GM12865 (cell line): ENCODE data around the gene SLFN13.

Experiments used
- DNase-seq: peaks from one replicate; pipeline ENCODE4 v3.0.0; 2010; ENCODE audit warnings: low read depth
- H3K4me3 ChIP-seq: 2 replicates; pipeline ENCODE4 v1.5.1; 2011; ENCODE audit warnings: mild to moderate bottlenecking, low read depth, low read length, control low read depth
- TF ChIP-seq, protein P1 (sequence below): IDR thresholded peaks from 2 replicates; pipeline ENCODE4 v1.5.1; 2011; ENCODE audit warnings: low read length, control low read depth, low read depth, inconsistent platforms; ENCODE audit not compliant: insufficient read depth; ENCODE audit errors: missing control alignments

The SLFN13 gene, protein sequence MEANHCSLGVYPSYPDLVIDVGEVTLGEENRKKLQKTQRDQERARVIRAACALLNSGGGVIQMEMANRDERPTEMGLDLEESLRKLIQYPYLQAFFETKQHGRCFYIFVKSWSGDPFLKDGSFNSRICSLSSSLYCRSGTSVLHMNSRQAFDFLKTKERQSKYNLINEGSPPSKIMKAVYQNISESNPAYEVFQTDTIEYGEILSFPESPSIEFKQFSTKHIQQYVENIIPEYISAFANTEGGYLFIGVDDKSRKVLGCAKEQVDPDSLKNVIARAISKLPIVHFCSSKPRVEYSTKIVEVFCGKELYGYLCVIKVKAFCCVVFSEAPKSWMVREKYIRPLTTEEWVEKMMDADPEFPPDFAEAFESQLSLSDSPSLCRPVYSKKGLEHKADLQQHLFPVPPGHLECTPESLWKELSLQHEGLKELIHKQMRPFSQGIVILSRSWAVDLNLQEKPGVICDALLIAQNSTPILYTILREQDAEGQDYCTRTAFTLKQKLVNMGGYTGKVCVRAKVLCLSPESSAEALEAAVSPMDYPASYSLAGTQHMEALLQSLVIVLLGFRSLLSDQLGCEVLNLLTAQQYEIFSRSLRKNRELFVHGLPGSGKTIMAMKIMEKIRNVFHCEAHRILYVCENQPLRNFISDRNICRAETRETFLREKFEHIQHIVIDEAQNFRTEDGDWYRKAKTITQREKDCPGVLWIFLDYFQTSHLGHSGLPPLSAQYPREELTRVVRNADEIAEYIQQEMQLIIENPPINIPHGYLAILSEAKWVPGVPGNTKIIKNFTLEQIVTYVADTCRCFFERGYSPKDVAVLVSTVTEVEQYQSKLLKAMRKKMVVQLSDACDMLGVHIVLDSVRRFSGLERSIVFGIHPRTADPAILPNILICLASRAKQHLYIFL

DNA sequence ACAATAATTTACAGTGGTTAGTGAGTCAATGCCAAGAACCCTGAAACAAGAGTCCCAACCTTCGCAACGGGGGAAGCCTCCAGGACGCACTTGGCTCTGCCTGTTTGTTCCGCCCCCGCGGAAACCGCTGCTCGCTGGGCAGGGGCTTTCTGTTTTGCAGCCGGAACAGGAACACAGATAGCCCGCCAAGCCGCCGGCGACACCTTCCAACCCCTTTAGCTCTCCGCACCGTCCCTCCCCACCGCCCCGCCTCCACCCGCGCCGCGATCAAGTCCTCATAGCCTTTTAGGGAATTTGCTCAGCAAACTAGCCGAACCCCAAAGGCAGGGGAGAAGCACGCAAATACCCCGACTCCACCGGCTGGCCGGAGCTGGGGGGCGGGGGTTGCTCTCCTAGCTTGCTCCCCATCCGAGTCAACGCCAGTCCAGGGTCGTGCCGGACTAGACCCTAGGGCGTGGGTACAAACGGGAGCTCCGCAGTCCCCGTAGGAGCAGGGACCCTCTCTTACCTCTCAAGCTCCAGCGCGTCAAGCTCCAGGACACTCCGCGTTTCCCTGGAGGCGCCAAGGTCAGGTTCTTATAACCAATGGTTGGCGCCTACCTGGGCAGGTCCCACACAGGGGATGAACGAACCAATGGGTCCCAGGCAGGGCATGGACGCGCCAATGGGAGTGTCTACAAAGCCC is at the start of gene SLFN13:
Gene SLFN13, minus strand, starts transcription at position 553 of the 685 bp plus-strand sequence. CDS start 3,086 bp downstream, outside the sequence.
- DNase-seq: peak; percentile 96
- H3K4me3 ChIP-seq: peak within 1 kb of the TSS; percentile 90
- TF ChIP-seq, protein P1, sequence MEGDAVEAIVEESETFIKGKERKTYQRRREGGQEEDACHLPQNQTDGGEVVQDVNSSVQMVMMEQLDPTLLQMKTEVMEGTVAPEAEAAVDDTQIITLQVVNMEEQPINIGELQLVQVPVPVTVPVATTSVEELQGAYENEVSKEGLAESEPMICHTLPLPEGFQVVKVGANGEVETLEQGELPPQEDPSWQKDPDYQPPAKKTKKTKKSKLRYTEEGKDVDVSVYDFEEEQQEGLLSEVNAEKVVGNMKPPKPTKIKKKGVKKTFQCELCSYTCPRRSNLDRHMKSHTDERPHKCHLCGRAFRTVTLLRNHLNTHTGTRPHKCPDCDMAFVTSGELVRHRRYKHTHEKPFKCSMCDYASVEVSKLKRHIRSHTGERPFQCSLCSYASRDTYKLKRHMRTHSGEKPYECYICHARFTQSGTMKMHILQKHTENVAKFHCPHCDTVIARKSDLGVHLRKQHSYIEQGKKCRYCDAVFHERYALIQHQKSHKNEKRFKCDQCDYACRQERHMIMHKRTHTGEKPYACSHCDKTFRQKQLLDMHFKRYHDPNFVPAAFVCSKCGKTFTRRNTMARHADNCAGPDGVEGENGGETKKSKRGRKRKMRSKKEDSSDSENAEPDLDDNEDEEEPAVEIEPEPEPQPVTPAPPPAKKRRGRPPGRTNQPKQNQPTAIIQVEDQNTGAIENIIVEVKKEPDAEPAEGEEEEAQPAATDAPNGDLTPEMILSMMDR: no peak

DNA sequence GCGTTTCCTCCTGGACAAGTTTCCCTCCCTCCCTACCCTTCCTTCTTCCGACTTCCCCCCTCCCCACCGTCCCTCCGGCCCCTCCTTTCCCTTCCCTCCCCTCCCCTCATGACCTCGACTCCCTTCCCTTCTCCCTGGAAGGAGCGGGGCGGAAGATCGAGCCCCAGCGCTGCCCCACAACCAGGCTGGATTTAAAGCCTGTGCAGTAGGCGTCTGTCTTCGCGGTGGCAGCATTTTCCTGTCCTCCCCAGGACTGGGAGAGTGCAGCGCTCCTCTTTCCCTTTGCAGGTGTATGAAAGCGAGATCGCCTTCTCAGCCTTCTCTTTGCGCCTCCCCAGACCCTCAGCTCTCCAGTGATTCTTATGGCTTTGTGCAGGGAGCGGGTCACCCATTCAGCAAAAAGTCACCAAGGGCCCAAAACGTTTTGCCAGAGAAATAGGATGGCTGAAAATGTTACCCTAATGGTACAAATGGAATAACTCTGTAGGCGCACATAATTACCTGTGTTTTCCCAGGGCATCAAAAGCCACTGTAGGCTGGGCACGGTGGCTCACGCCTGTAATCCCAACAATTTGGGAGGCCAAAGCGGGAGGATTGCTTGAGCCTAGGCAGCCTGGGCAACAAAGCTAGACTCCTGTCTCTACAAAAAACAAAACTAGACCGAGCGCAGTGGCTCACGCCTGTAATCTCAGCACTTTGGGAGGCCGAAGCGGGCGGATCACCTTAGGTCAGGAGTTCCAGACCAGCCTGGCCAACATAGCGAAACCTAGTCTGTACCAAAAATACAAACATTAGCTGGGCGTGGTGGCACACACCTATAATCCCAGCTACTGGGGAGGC is 48.1 kb upstream of the SLFN13 start:
- no peak overlapping the region for H3K4me3 ChIP-seq
- TF ChIP-seq, protein P1: no peak
- DNase-seq: no peak

DNA sequence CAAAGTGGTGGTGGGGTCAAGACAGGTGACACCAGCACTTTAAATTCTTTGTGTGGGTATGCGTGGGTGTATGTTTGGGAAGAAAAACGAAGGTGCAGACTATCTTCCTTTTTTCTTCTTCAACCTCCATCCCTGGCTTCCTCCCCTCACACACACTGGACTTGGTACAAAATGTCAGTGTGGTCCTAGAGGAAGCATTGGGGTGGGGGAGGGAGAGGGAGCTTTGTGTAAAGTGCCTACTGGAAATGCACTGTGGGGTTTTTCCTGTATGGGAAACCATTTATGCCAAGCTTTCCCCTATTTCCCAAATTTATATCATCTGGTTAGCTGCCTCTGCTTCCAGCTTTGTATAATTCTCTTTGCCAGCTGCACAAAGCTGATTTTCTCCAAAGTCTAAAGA is 44.5 kb upstream of the SLFN13 start:
- no peak for DNase-seq
- TF ChIP-seq, protein P1: no peak
- H3K4me3 ChIP-seq: no peak overlapping the region

DNA sequence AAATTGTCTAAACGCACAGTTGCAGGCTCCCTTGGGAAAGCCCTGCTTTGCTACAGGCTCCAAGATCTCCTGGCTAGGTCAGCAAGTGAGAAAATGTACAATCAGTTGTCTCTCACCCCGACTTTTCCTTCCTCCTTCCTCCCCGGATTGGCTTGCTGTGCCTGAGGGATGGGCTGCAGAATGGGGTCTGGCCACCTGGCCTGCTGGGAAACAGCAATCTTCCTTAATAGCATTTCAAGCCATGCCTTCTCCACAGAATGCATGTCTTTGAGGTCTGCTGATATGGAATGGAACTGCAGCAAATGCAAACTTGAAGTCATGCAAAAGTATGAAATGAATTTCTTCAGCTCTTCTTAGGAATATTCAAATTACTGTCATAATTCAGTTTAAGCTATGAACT is 42.9 kb upstream of the SLFN13 start:
- DNase-seq: no peak
- H3K4me3 ChIP-seq: no peak overlapping the region
- TF ChIP-seq, protein P1: no peak

DNA sequence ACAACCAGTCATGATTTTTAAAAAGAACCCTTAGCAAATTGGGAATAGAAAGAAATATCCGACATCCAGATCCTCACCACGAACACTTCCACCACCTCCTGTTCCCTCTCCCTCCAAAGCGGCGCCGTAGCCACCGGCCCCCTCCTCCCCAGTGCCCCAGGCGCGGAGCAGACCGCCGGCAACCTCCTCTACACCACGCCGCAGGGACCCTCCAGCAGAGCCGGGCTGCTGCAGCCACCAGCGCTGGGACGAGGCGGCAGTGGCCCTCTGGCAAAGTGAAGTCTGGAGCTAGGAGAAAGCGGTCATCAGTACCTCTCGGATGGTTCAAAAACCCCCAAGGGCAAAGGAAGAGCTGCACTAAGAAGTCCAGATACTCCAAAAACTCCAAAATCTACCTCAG is 41.4 kb upstream of the SLFN13 start:
- no peak overlapping the region for H3K4me3 ChIP-seq
- no peak for DNase-seq
- TF ChIP-seq, protein P1: no peak

DNA sequence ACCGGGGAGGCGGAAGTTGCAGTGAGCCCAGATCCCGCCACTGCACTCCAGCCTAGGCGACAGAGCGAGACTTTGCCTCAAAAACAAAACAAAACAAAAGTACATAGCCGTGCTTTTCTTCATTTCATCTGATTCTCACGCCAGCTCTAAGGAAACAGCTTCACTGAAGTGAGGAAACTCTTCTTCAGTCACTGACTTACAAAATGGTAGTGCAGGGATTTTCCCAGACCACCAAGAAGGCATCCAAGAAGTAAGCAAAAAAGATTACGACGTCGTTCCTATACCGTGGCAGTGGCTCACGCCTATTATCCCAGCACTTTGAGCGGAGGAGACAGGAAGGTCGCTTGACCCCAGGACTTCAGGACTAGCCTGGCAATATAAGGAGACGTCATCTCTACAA is 40.4 kb upstream of the SLFN13 start:
- no peak overlapping the region for H3K4me3 ChIP-seq
- DNase-seq: no peak
- TF ChIP-seq, protein P1: no peak
